ENCODE measurements around the gene PODNL1.

The PODNL1 gene

DNA sequence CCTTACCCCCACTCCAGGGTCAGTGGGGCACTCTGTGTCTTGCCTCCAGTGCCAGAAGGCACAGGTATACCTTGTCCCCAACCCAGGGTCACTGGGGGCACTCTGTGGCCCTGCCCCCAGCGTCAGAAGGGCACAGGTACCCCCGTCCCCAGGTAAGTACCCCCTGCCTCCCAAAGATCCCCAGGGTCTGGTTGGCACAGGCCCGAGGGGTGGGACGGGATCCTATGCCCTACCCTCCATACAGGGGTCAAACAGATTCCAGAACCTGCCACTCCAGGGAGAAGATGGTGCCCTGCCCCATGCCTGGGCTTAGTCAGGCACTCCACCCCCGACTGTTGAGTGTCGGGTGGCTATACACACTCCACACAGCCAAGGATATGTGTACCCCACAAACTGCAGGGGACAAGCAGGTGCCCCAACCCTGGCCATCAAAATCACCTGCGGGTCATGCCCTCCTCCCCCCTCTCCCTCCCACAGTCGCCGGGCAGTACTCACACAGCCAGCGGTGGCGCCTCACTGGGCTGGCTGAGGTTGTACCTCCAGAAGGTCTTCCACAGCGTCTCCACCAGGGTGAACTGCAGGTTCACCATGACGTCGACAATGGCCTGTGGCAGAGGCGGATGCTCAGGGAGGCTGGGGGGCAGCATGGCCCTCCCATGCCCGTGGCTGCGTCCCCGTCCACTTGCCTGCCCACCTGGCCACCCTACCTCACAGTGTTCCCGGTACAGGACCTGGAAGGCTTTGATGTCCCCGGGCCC, 27.9 kb upstream of the PODNL1 start:
- no peak overlapping the region for H3K4me3 ChIP-seq (ENCODE audit: low read length)
- TF ChIP-seq ZNF274 (IDR thresholded peaks at IDR 0.05; ENCODE audit: low read depth, low read length), result no peak

DNA sequence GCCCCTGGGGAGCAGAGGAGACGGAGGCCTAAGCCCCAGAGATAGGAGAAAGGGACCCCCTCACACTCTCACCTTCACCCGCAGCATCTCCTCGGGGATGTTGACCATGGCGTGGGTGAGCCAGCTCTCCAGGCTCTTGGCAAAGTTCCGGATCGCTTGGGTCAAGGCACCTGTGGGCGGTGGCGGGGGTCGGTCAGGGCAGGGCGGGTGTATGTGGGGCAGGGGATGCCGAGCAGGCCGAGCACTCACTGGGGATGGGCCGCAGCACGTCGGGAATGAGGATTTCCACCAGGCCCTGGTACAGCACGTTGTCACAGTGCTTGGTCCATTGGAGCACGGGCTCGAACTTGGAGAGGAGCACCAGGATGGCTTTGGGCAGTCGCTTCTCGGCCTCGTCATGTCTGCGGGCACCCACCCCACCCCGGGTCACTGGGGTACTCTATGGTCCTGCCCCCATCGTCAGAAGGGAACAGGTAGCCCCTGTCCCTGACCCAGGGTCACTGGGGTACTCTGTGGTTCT, 27.2 kb upstream of the PODNL1 start:
- no peak for TF ChIP-seq ZNF274 (IDR thresholded peaks at IDR 0.05; ENCODE audit: low read depth, low read length)
- H3K4me3 ChIP-seq (ENCODE audit: low read length), result no peak overlapping the region

DNA sequence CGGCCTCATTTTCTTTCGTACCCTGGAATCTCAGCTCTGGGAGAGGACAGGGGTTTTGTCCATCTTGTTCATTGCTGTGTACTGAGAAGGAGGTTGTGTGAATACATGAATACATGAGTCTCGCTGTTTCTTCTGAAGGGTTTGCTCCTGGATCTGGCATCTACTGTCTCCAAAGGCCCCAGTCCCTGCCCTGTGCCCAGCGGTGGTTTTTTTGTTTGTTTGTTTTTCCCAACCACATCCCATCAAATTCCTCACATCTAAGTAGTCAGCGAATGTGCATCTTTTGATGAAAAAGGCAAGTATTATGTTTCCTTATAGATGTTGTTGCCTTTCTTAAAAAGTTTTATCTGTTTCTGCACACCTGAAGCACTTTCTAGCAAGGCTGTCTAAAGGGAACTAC, 26.6 kb upstream of the PODNL1 start:
- no peak for TF ChIP-seq ZNF274 (IDR thresholded peaks at IDR 0.05; ENCODE audit: low read depth, low read length)
- H3K4me3 ChIP-seq (ENCODE audit: low read length), result no peak overlapping the region

GRCh38 chr19:13963603-13964105, 25.4 kb upstream of the PODNL1 start:
- H3K4me3 ChIP-seq (ENCODE audit: low read length), result no peak overlapping the region
- no peak for TF ChIP-seq ZNF274 (IDR thresholded peaks at IDR 0.05; ENCODE audit: low read depth, low read length)

DNA sequence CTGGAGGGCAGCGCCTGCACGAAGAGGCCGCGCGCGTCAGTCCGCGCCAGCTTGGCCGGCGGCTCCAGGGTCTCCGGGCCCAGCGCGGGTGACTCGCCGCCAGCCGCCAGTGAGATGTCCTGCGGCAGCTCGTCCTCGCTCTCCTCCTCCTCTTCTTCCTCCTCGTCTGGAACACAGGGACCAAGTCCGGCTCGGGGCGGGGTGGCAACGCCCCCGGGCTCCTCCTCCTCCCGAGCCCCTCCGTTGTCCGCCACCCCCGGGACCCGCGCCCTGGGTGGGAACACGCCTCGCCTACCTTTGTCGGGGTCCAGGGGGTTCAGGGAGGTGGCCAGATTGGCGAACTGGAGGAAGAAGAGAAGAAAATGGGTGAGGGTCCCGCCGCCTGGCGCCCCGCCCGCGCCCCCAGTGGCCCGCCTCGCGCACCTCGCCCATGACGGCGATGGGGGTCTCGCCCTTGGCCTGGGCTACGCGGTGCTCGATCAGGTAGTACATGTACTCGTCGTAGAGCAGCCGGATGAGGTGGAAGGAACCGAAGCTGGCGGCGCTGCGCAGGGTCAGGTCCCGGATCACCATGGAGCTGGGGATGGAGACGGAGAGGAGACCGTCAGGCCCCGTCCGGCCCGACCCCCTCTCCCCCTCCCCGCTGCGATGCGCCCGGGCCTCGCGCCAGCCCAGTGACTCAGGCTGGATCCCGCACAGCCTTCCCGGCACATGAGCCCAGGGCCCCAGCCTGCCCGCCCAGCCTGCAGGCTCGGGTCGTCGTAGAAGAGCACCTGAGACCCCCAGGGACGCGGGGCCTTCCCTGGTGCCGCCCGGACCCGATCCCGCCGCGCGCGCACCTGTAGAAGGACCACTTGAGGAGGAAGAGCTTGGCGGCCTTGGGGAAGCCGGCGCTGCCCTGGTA, 24.7 kb upstream of the PODNL1 start:
- H3K4me3 ChIP-seq (ENCODE audit: low read length), result no peak overlapping the region

GRCh38 chr19:13961826-13962698, 23.8 kb upstream of the PODNL1 start:
- no peak overlapping the region for H3K4me3 ChIP-seq (ENCODE audit: low read length)
- TF ChIP-seq ZNF274 (IDR thresholded peaks at IDR 0.05; ENCODE audit: low read depth, low read length), result no peak

More for the DNA sequence above, 24.7 kb upstream of the PODNL1 start:
- no peak for TF ChIP-seq ZNF274 (IDR thresholded peaks at IDR 0.05; ENCODE audit: low read depth, low read length)

- no peak overlapping the region for H3K4me3 ChIP-seq (ENCODE audit: low read length)
- no peak for TF ChIP-seq ZNF274 (IDR thresholded peaks at IDR 0.05; ENCODE audit: low read depth, low read length)
Observed at GRCh38 chr19:13960863-13961784, 22.9 kb upstream of the PODNL1 start.

DNA sequence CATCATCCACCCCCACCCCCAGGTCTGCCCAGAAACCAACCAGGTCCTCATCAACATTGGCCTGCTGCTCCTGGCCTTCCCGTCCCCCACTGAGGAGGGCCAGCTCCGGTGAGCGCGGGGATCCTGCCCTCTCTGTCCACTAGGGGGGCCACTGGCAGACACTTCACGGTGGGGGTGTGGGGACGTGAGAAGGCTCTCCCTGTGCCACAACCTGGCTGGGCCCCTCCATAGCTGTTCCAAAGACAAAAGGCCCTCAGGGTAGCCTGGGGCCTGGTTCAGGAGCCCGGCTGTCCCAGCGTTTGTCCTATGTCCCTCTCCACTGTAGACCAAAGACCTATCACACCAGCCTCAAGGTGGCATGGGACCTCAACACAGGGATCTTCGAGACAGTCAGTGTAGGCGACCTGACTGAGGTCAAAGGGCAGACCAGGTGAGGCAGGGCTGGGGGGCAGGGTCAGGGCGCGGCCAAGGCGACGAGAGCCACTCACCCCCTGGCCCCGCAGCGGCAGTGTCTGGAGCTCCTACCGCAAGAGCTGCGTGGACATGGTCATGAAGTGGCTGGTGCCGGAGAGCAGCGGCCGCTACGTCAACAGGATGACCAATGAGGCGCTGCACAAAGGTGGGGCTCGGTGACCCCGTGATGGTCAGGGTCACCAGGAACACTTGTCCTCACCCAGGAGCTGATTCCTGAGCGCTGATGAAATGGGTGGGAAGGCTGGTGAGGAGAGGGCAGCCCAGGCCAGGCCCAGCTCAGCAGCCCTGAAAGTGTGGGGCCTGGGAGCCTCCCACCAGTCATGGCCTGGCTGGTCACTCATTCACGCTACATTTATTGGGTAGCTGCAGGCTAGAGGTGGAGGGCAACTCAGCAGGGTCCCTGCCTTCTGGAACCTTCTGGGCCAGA, 22.0 kb upstream of the PODNL1 start:
- no peak for TF ChIP-seq ZNF274 (IDR thresholded peaks at IDR 0.05; ENCODE audit: low read depth, low read length)
- no peak overlapping the region for H3K4me3 ChIP-seq (ENCODE audit: low read length)

- TF ChIP-seq ZNF274 (IDR thresholded peaks at IDR 0.05; ENCODE audit: low read depth, low read length), result no peak
- no peak overlapping the region for H3K4me3 ChIP-seq (ENCODE audit: low read length)
Observed at GRCh38 chr19:13959141-13959961, 21.1 kb upstream of the PODNL1 start.

DNA sequence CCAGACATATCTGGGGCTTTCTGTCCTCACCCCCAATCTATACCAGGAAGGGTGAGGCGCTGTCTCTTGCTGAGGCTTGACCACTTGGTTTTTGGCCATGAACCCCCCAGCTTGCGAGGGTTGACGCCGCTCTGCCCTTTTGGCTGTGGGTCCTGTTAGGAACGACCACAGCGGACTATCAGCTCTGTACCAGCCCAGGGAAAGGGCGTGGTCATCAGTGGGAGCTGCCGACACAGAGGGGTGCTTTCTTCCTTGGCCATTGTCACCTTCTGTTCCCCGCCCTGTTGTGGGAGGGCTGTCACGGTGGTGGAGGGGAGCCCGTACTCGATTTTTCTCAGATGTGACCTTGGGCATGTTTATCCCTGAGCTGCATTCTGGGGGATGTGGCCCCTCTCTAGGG, 19.8 kb upstream of the PODNL1 start:
- TF ChIP-seq ZNF274 (IDR thresholded peaks at IDR 0.05; ENCODE audit: low read depth, low read length), result no peak
- H3K4me3 ChIP-seq (ENCODE audit: low read length), result no peak overlapping the region

- no peak overlapping the region for H3K4me3 ChIP-seq (ENCODE audit: low read length)
- TF ChIP-seq ZNF274 (IDR thresholded peaks at IDR 0.05; ENCODE audit: low read depth, low read length), result no peak
Observed at GRCh38 chr19:13957051-13957450, 18.8 kb upstream of the PODNL1 start.

All from GM08714 (cell line).